ENCODE data around the gene ZNF563. TPM values are rescaled to one million over a fixed set of nuclear protein-coding genes. Genes with fewer than 3 reads are reported as not detected.
"Not testable (repeated sequence)": the region's sequence is repeated elsewhere in the genome, so short reads cannot be mapped to it uniquely, and the experiment has no call there.

Gene ZNF563
- total and polyA plus RNA-seq, 8 donors, result 0.58 to 9.4 (median 1.7) TPM

GRCh38 chr19:12374026-12374425, 40.6 kb upstream of the ZNF563 start:
- Histone ChIP-seq H3K36me3 (peaks cover 0 to 5% (median 0%) of the 10 kb centered on the region in 4 donors), H3K27me3 (no peaks in the 10 kb centered on the region), H3K27ac (no peak overlapping the region), H3K9me3 (peaks cover 2 to 25% (median 18%) of the 10 kb centered on the region in 4 donors), H3K4me1 (no peaks in the 10 kb centered on the region), H3K4me3 (no peak overlapping the region)
- 87 to 100% (median 90%) methylated on average over 1 of the region's 1 CpG for WGBS, 5 donors
- TF ChIP-seq EP300 (IDR thresholded peaks at IDR 0.05) (no peak), POLR2AphosphoS5 (IDR thresholded peaks at IDR 0.05) (no peak), CTCF (IDR thresholded peaks at IDR 0.05) (no peak), POLR2A (IDR thresholded peaks at IDR 0.05) (no peak)
- intact Hi-C loops (cut with DNase I; ENCODE audit: low total_unique reads), result no loop called here
- DNase-seq, result no peak

GRCh38 chr19:12365236-12366162, 32.1 kb upstream of the ZNF563 start, which contains the start of gene ZNF442:
ZNF442 (minus strand) TSS chr19:12365683; CDS start chr19:12363631, 2,052 bp downstream.
- WGBS, 5 donors, result 0 to 1% (median 0%) methylated on average over 19 to 51 of the region's 51 CpGs
- H3K4me3 ChIP-seq, result peak within 1 kb of the TSS; percentile 68 to 92 (median 84)
- DNase-seq, result peak; percentile 95 to 98
- H3K9me3 ChIP-seq, result no peaks in the 10 kb centered on the region
- H3K36me3 ChIP-seq, result no peaks in the 10 kb centered on the region
- intact Hi-C loops (cut with DNase I; ENCODE audit: low total_unique reads), result no loop called here
- H3K27ac ChIP-seq, result peak within 1 kb of the TSS; percentile 78 to 93 (median 88)
- peaks cover 0 to 21% (median 15%) of the 10 kb centered on the region in 4 donors for H3K4me1 ChIP-seq
- no peaks in the 10 kb centered on the region for H3K27me3 ChIP-seq
- TF ChIP-seq POLR2AphosphoS5 (IDR thresholded peaks at IDR 0.05) (peak; percentile 64 to 96 (median 90)), CTCF (IDR thresholded peaks at IDR 0.05) (peak in 5 of 7 experiments; percentile 50 to 65 (median 56)), POLR2A (IDR thresholded peaks at IDR 0.05) (peak in 2 of 4 donors; percentile 2 to 47), EP300 (IDR thresholded peaks at IDR 0.05) (peak; percentile 5)

- intact Hi-C loops (cut with DNase I; ENCODE audit: low total_unique reads), result no loop called here
These were observed 31.2 kb upstream of the ZNF563 start for GRCh38 chr19:12364391-12365235.

GRCh38 chr19:12362236-12362635, 28.8 kb upstream of the ZNF563 start:
- DNase-seq; H3K27me3 ChIP-seq; H3K36me3 ChIP-seq; H3K9me3 ChIP-seq; intact Hi-C loops (cut with DNase I; ENCODE audit: low total_unique reads); H3K4me3 ChIP-seq; H3K27ac ChIP-seq: not testable (repeated sequence)
- peaks cover 0 to 21% (median 15%) of the 10 kb centered on the region in 4 donors for H3K4me1 ChIP-seq
- 96 to 98% (median 98%) methylated on average over 13 to 30 of the region's 30 CpGs for WGBS, 5 donors

More at GRCh38 chr19:12364391-12365235, 31.2 kb upstream of the ZNF563 start:
- Histone ChIP-seq H3K27me3 (no peaks in the 10 kb centered on the region), H3K27ac (peak overlapping the region; percentile 78 to 93 (median 88)), H3K4me3 (peak overlapping the region; percentile 68 to 92 (median 84)), H3K36me3 (no peaks in the 10 kb centered on the region), H3K9me3 (no peaks in the 10 kb centered on the region), H3K4me1 (peaks cover 0 to 21% (median 15%) of the 10 kb centered on the region in 4 donors)
- WGBS, 5 donors, result 8 to 11% (median 8%) methylated on average over 23 to 28 of the region's 28 CpGs
- TF ChIP-seq POLR2A (IDR thresholded peaks at IDR 0.05) (no peak), POLR2AphosphoS5 (IDR thresholded peaks at IDR 0.05) (no peak), EP300 (IDR thresholded peaks at IDR 0.05) (no peak), CTCF (IDR thresholded peaks at IDR 0.05) (no peak)
- peak in 1 of 2 donors; percentile 46 for DNase-seq
